ENCODE results near the gene B3GNT5. TPM values are rescaled to one million over a fixed set of nuclear protein-coding genes. Genes with fewer than 3 reads are reported as not detected.
"Not testable (repeated sequence)": the region's sequence is repeated elsewhere in the genome, so short reads cannot be mapped to it uniquely, and the experiment has no call there.

B3GNT5 gene
- 3.9 TPM for polyA plus RNA-seq (2013, experiment 1 of 2; ENCODE audit: insufficient read length)
- polyA plus RNA-seq (2013, experiment 2 of 2; ENCODE audit: insufficient read length): 3.1 TPM

- DNase-seq: no peak
Observed at GRCh38 chr3:183252973-183253527, at the start of gene B3GNT5. B3GNT5 (plus strand) TSS chr3:183253253; CDS start chr3:183269799, 16,546 bp downstream.

DNA sequence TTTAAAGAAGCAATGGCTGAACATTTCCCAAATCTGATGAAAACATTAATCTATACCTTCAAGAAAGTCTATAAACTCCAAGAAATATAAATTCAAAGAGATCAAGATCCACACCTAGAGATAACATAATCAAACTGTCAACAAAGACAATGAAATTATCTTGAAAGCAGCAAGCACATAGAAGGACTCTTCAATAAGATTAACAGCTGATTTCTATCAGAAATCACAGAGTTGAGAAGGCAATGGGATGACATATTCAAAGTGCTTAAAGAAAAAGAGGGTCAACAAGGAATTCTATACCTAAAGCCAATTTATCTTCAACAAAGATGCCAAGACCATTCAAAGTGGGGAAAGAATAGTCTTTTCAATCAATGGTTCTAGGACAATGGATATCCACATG is 49.4 kb upstream of the B3GNT5 start:
- no peak for DNase-seq

DNA sequence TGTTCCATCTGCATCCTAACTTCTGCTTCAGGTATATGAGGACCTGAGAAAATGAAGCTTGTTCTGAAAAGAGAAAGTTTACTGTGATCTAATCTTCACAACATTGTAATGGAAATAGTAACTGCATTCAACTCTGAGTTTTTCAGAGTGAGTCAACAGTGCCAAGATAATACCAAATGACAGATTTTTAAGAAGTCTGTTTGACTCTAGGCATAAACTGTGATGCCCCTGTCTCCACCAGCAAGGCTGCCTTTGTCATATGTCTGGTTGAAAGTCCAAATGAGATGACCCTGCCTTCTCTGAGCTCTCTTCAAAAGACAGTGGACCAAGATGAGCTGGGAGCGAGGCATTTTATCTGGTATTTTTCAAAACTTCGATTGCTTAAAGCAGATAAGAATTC is 44.8 kb upstream of the B3GNT5 start:
- no peak for DNase-seq

GRCh38 chr3:183208800-183209199 is 44.3 kb upstream of the B3GNT5 start:
- DNase-seq: no peak

DNA sequence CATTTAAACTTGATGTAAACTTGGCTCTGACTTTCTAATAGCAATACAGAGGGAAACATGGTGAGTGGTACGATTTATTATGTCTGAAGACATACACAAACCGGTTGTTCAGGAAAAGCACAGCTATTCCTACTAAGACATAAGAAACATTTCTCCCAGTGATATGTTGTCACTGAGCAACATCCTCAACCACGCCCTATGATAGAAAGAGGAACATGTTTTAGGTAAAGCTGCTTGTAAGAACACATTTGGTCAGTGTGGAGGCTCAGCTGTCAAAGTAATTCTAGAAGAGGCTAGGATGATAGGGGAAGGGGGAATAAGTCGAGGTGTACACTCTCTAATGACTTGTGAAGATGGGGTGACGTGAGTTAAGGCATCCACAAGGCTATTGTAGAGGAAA is 42.7 kb upstream of the B3GNT5 start:
- no peak for DNase-seq

DNA sequence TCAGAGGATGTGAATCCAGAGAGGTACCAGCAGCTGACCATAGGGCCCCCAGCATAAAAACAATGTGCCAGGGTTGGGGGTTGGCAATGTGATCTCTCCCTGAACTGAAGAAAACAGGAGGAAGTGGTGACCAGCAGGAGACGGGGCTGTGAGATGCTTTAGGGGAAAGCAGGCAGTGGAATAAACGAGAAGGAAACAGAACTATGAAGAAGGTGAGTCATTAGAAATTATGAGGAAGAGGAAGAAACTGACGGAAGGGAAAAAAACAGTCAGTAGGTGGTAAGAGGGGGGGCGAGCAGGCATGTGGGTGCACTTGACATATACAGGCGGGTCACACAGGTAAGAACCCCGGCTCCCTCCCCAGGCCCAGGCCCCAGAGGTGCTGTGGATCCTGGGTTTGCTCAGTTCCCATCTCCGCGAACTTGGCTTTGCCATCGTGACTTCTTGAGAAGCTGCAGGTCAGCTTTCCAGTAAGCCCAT is 42.2 kb upstream of the B3GNT5 start:
- no peak for DNase-seq

GRCh38 chr3:183211352-183211751 is 41.7 kb upstream of the B3GNT5 start:
- DNase-seq: no peak

DNA sequence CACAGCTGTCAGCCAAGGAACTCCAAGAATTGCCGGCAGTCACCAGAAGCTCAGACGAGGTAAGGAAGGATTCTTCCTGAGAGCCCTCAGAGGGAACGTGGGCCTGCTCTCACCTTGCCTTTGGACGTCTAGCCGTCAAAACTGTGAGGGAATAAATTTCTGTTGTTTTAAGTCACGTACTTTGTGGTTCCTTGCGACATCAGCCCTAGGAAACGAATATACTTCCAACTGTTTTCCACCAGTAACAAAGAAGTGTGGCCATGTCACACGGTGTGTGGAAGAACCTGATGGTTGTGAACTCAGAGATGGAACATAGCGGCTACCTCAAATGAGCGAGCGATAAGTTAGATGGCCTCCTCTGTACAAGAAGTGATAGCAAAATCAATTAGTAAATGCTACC is 41.0 kb upstream of the B3GNT5 start:
- no peak for DNase-seq

DNA sequence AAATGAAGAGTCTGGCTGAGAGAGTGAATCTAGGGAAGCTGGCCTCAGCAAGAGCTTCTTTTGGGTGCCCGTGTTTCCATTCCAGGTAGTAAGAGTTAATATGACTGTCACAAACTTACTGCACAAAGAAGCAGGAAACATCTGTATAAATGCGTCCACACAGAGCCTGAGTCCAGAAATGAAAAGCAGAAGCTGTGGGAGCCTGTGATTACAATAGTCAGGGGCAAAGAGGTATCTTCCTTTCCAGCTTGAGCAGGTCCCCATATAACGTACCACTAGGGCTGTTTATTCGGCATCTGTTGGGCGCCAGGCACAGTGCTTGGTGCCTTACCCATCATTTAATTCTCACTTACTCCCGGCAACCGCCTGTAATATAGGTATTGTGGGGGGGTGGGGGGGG is 40.5 kb upstream of the B3GNT5 start:
- DNase-seq: no peak

DNA sequence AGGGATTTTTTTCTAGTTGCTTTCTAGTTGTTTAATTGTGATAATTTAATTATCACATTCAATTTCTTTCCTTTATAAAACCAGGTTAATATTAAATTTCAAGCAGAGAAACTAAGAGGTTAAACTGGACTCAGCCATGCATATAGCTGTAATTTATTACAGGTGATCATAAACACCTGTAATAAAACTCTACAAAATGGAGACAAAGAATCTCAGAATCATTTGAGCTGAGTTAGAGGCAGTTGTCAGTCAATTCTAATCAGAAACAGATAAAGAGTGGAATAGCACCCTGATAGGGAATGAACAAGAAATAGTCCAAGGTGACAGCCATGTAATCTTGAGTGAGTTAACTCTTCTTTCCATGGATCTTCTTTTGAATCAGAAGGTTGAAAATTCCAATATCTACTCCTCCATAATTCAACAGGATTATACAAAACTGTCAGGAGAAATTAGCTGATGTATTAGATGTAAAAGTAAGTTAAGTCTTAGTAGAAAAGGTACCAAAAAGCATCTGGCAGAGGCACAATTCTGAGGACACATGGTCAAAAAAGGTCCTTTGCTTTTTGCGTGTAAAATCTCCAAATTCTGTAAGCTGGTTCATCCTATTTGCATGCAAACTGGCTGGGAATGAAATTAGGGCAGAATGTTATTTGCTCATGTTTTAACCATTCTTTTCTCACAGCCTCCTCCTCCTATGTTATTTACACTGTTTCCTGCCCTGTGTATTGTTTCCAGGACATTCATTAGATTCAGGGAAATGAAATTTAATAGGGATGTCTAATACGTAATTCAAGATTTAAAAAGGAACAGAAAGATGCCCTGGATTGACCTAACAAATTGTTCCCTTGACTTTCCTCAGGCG is 39.4 kb upstream of the B3GNT5 start:
- DNase-seq: no peak

- DNase-seq: no peak
Observed at GRCh38 chr3:183214277-183214612, 38.8 kb upstream of the B3GNT5 start.

- DNase-seq: no peak
Observed at GRCh38 chr3:183215591-183216202, 37.4 kb upstream of the B3GNT5 start.

- no peak for DNase-seq
Observed at GRCh38 chr3:183217548-183218332, 35.3 kb upstream of the B3GNT5 start.

DNA sequence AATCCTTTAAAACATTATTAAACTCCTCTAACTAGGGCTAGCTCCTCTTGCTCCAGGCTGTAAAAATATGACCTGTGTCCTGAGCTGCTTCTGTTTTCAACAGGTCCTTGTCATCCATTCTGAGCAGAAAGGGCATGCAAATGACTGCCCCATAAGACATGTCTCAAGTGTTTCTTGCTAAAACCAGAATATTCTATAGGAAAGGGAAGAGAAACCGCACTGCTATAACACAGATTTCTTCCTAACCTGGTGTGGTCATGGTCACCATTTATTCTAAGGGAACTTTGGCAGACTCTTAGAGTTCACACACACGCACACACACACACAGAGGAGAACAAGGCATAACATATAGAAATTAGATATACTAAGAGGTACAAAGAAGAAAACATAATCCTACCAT is 34.2 kb upstream of the B3GNT5 start:
- no peak for DNase-seq

- DNase-seq: no peak
Observed at GRCh38 chr3:183220828-183221227, 32.2 kb upstream of the B3GNT5 start.

DNA sequence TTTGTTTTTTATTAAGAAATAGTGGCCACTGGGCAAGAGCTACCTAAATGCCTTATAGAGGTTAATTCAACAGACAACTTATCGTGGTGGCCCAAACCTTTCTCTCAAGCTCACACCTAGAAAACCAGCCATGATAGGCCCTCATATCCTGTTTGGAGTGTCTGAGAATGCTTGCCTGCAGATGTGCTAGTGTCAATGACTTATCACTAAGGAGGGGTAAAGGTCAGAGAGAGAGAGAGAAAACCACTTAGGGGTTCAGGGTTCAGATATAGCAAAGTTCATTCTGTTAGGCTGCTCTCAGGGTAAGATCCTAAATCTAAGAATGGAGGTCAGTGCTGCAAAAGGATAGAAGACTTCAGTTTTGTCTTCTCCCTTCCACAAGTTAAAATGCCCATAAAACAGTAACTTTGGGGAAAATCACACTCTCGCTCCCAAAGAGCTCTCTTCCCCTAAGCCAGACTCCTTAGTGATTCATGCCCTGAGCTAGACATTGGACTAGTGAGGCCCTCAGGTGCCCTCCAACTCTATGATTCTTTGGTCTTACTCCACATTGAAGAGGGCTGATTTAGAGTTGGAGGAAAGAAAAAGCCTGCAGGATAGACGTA is 30.3 kb upstream of the B3GNT5 start:
- DNase-seq: no peak

DNA sequence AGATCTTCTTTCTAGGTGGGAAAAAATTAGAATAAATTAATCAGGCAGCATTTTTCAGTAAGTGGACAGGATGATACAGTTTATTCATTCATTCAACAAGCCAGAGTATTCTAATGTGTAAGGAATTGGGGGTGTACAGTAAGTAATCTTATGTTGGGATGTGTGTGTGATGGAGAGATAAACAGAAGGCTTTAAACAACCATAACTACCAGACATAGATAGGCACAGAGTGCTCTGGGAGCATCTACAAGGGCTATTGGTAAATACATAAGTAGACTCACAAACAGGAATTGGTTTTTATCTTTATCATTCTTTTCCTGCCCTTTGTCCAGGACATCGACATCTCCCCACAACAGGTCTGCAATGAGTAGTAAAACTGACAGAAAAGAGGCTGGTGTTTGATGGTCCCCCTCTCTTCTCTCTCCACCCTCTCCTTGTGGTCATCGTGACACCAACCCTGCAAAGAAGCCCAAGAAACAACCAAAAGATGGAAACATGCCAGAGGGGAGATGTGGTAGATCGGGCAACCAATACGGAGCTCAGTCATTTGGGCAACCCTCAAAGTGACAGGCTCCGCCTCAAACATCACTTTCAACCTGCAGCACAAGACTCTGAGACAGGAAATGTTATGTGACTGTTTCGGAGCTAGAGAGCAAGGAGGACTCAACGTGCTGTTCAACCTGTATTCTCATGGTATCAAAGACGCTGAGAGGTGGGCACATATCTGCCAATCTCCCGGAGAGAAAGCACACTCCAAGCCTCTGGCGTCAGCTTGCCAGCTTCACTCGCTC is 28.7 kb upstream of the B3GNT5 start:
- no peak for DNase-seq

GRCh38 chr3:183226333-183226890 is 26.6 kb upstream of the B3GNT5 start:
- DNase-seq: no peak

- no peak for DNase-seq
Observed at GRCh38 chr3:183227586-183227985, 25.5 kb upstream of the B3GNT5 start.

GRCh38 chr3:183229178-183229577 is 23.9 kb upstream of the B3GNT5 start:
- DNase-seq: no peak

DNA sequence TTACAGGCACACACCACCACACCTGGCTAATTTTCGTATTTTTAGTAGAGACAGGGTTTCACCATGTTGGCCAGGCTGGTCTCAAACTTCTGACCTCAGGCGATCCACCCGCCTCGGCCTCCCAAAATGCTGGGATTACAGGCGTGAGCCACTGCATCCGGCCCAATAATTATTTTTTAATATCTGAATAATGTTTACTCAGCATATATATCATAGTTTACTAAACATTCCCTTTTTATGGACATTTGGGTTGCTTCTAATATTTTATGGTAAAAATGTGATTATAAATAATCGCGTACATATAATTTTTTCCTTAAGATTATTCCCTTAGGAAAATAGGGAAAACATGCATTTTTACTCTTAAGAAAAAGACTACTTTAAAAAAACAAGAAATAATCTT is 22.8 kb upstream of the B3GNT5 start:
- not testable (repeated sequence) for DNase-seq
